Measurements from ENCODE around the gene CSMD2.

The CSMD2 gene

GRCh38 chr1:33623811-33624210 is 541.2 kb downstream of the CSMD2 start:
- no peak for DNase-seq

GRCh38 chr1:33622757-33623156 is 542.3 kb downstream of the CSMD2 start:
- no peak for DNase-seq

GRCh38 chr1:33618636-33619035 is 546.4 kb downstream of the CSMD2 start:
- DNase-seq: no peak

GRCh38 chr1:33617451-33617850 is 547.6 kb downstream of the CSMD2 start:
- no peak for DNase-seq

GRCh38 chr1:33616780-33617179 is 548.2 kb downstream of the CSMD2 start:
- no peak for DNase-seq

GRCh38 chr1:33615546-33615945 is 549.5 kb downstream of the CSMD2 start:
- DNase-seq: no peak

- no peak for DNase-seq
Observed at GRCh38 chr1:33610864-33611455, 554.1 kb downstream of the CSMD2 start.

- no peak for DNase-seq
Observed at GRCh38 chr1:33610391-33610790, 554.6 kb downstream of the CSMD2 start.

- DNase-seq: no peak
Observed at GRCh38 chr1:33609739-33610138, 555.3 kb downstream of the CSMD2 start.

GRCh38 chr1:33608825-33609400 is 556.1 kb downstream of the CSMD2 start:
- DNase-seq: no peak

GRCh38 chr1:33607444-33608005 is 557.5 kb downstream of the CSMD2 start:
- no peak for DNase-seq

- no peak for DNase-seq
Observed at GRCh38 chr1:33606272-33606671, 558.8 kb downstream of the CSMD2 start.

GRCh38 chr1:33602271-33602670 is 562.8 kb downstream of the CSMD2 start:
- no peak for DNase-seq

- no peak for DNase-seq
Observed at GRCh38 chr1:33601751-33602150, 563.3 kb downstream of the CSMD2 start.

- no peak for DNase-seq
Observed at GRCh38 chr1:33599516-33600115, 565.4 kb downstream of the CSMD2 start.

- DNase-seq: no peak
Observed at GRCh38 chr1:33588726-33589125, 576.3 kb downstream of the CSMD2 start.

GRCh38 chr1:33586795-33587194 is 578.2 kb downstream of the CSMD2 start:
- DNase-seq: no peak

- DNase-seq: no peak
Observed at GRCh38 chr1:33586106-33586505, 578.9 kb downstream of the CSMD2 start.

- no peak for DNase-seq
Observed at GRCh38 chr1:33583567-33583966, 581.5 kb downstream of the CSMD2 start.

- DNase-seq: no peak
Observed at GRCh38 chr1:33578557-33579448, 586.2 kb downstream of the CSMD2 start.

- DNase-seq: no peak
Observed at GRCh38 chr1:33577663-33578062, 587.4 kb downstream of the CSMD2 start.

GRCh38 chr1:33576821-33577599 is 588.0 kb downstream of the CSMD2 start:
- DNase-seq: no peak

Data from activated CD4-positive, CD25-positive, alpha-beta regulatory T cell treated with anti-CD3 and anti-CD28 coated beads, Interleukin-2, amount 50 U/mL, for 72 hours (primary cell).